Naive thymus-derived CD4-positive, alpha-beta T cell (primary cell): Measurements from ENCODE around the gene CPNE9. TPM values are rescaled to one million over a fixed set of nuclear protein-coding genes. Genes with fewer than 3 reads are reported as not detected.

Experiments
- ATAC-seq: fragments of 150-1000 bp; cut with Tn5 transposase; 2 replicates; pipeline ENCODE4 v1.10.0; 2021; ENCODE audit warnings: mild to moderate bottlenecking, moderate library complexity
- CTCF ChIA-PET: fragments of 350-600 bp; sonication (Branson Sonifier 250); formaldehyde crosslinking; loops from one replicate; lab custom pipeline; 2021; ENCODE audit warnings: antibody characterized with exemption; lab: Charles Lee
- POLR2A ChIA-PET: fragments of 350-600 bp; sonication (Branson Sonifier 250); formaldehyde crosslinking; loops from one replicate; lab custom pipeline; 2021; ENCODE audit warnings: antibody characterized with exemption, inconsistent platforms; lab: Charles Lee
- DNase-seq, 9 donors: peaks; one replicate each; pipeline versions ENCODE4 v3.0.0 to v3.0.0-alpha.2; 2020 to 2022; ENCODE audit warnings: mixed read lengths in 1 of 9
- H3K27ac ChIP-seq: one replicate; pipeline ENCODE4 v1.7.0; 2013; ENCODE audit warnings: mild to moderate bottlenecking, low read depth, low read length, moderate library complexity
- H3K27me3 ChIP-seq, 2 donors: one replicate each; pipeline ENCODE4 v1.7.0; 2013; ENCODE audit warnings: low read length in 2 of 2, mild to moderate bottlenecking in 2 of 2, moderate library complexity in 2 of 2; ENCODE audit not compliant: control insufficient read depth in 2 of 2, insufficient read depth in 2 of 2
- H3K36me3 ChIP-seq, 3 experiments: 1 replicate in 2 of 3; 2 replicates in 1 of 3; pipeline ENCODE4 v1.7.0; 2013; ENCODE audit warnings: low read length in 3 of 3, mild to moderate bottlenecking in 3 of 3, moderate library complexity in 1 of 3; ENCODE audit not compliant: insufficient read depth in 3 of 3, control insufficient read depth in 2 of 3
- H3K4me1 ChIP-seq, 2 donors: one replicate each; pipeline ENCODE4 v1.7.0; 2013; ENCODE audit warnings: low read length in 2 of 2, mild to moderate bottlenecking in 2 of 2, moderate library complexity in 1 of 2; ENCODE audit not compliant: control insufficient read depth in 2 of 2, insufficient read depth in 2 of 2
- H3K4me3 ChIP-seq: 2 replicates; pipeline ENCODE4 v1.7.0; 2013; ENCODE audit warnings: mild to moderate bottlenecking, low read length
- H3K9me3 ChIP-seq, 3 experiments: 1 replicate in 2 of 3; 2 replicates in 1 of 3; pipeline ENCODE4 v1.7.0; 2013; ENCODE audit warnings: low read length in 3 of 3; ENCODE audit not compliant: control insufficient read depth in 2 of 3
- H3K27ac Mint-ChIP-seq, 9 donors: one replicate each; pipeline ENCODE4 v1.8.0; 2020 to 2022; ENCODE audit warnings: mixed read lengths in 9 of 9, mild to moderate bottlenecking in 8 of 9, moderate library complexity in 5 of 9, inconsistent platforms in 2 of 9
- H3K27me3 Mint-ChIP-seq, 5 donors: one replicate each; pipeline ENCODE4 v1.8.0; 2021 to 2022; ENCODE audit warnings: mixed read lengths in 5 of 5, mild to moderate bottlenecking in 1 of 5
- H3K36me3 Mint-ChIP-seq, 5 donors: one replicate each; pipeline ENCODE4 v1.8.0; 2020 to 2022; ENCODE audit warnings: mixed read lengths in 5 of 5, mild to moderate bottlenecking in 3 of 5, inconsistent platforms in 1 of 5
- H3K4me1 Mint-ChIP-seq, 7 donors: one replicate each; pipeline ENCODE4 v1.8.0; 2020 to 2022; ENCODE audit warnings: mixed read lengths in 7 of 7, mild to moderate bottlenecking in 3 of 7, inconsistent platforms in 1 of 7
- H3K4me3 Mint-ChIP-seq, 10 donors: one replicate each; pipeline ENCODE4 v1.8.0; 2020 to 2022; ENCODE audit warnings: mild to moderate bottlenecking in 10 of 10, mixed read lengths in 10 of 10, moderate library complexity in 6 of 10, inconsistent platforms in 2 of 10
- H3K9me3 Mint-ChIP-seq, 11 donors: one replicate each; pipeline ENCODE4 v1.8.0; 2020 to 2022; ENCODE audit warnings: mixed read lengths in 11 of 11, mild to moderate bottlenecking in 4 of 11, inconsistent platforms in 1 of 11, moderate library complexity in 1 of 11
- intact Hi-C, 2 donors: fragments of 100-400 bp; cut with micrococcal nuclease; formaldehyde crosslinking; loops; one replicate each; pipeline ENCODE4 v1.15.1; 2023
- polyA plus RNA-seq, 2 donors: library from polyadenylated mRNA; unstranded; fragments of 300-500 nt; fragmentation: Illumina TruSeq; gene quantifications; one replicate each; pipeline ENCODE4 v1.2.3, GENCODE V29; 2021
- total RNA-seq, 6 experiments: library from RNA in 5 of 6; stranded (reverse) in 5 of 6; gene quantifications; 1 replicate in 5 of 6; 2 replicates in 1 of 6; pipeline ENCODE4 v1.2.3 and lab custom pipeline; 2021 to 2026

Gene CPNE9
- total RNA-seq = 1 to 10 TPM in 1 of 5 experiments, under 1 TPM in 2, not detected in 2; 0.16 to 1.2 (median 0.35) TPM
- polyA plus RNA-seq = under 1 TPM in 1 of 2 donors, not detected in 1; 0.67 TPM
- not detected for total RNA-seq (lab: John Stamatoyannopoulos, UW)

- H3K4me3 Mint-ChIP-seq = peak within 1 kb of the TSS in 9 of 10 donors; percentile 16 to 77 (median 58)
- H3K27ac ChIP-seq = no peak within 1 kb of the TSS
- peaks cover 5 to 21% (median 10%) of the 10 kb centered on the region in 7 donors for H3K4me1 Mint-ChIP-seq
- ChIA-PET POLR2A (no interaction called here), CTCF (no interaction called here)
- H3K27me3 Mint-ChIP-seq = peaks cover 13 to 44% (median 17%) of the 10 kb centered on the region in 5 donors
- peaks cover 0 to 3% (median 0%) of the 10 kb centered on the region in 11 donors for H3K9me3 Mint-ChIP-seq
- H3K9me3 ChIP-seq = no peaks in the 10 kb centered on the region
- H3K4me1 ChIP-seq = peaks cover 7 to 9% of the 10 kb centered on the region in 2 donors
- ATAC-seq = peak; percentile 29
- H3K27ac Mint-ChIP-seq = peak within 1 kb of the TSS in 1 of 9 donors; percentile 32
- peaks cover 0 to 29% (median 5%) of the 10 kb centered on the region in 3 experiments for H3K36me3 ChIP-seq
- H3K36me3 Mint-ChIP-seq = peaks cover 13 to 40% (median 33%) of the 10 kb centered on the region in 5 donors
- H3K4me3 ChIP-seq = no peak within 1 kb of the TSS
- intact Hi-C loops = loop anchor here in 1 of 2 donors (2.0 kb wide), 1 partner anchor 23 kb away; no protein-coding TSS in a partner anchor
- no peak for DNase-seq
- peaks cover 0 to 5% of the 10 kb centered on the region in 2 donors for H3K27me3 ChIP-seq
Measured at GRCh38 chr3:9703736-9704346, at the start of gene CPNE9. Gene CPNE9 (plus strand): TSS chr3:9703833. CDS start chr3:9703997, 164 bp downstream.

GRCh38 chr3:9659849-9660248, 43.8 kb upstream of the CPNE9 start:
- CTCF ChIA-PET = interaction anchor here (0.6 kb wide), 1 partner anchor 1143 kb away, joined by 6 read pairs; no protein-coding TSS in a partner anchor

GRCh38 chr3:9660972-9661371, 42.7 kb upstream of the CPNE9 start:
- Histone ChIP-seq H3K27ac (no peak overlapping the region), H3K4me3 (no peak overlapping the region), H3K9me3 (no peaks in the 10 kb centered on the region), H3K36me3 (peaks cover 14 to 94% (median 38%) of the 10 kb centered on the region in 3 experiments), H3K4me1 (no peaks in the 10 kb centered on the region), H3K27me3 (no peaks in the 10 kb centered on the region)
- Mint-ChIP-seq H3K4me3 (no peak overlapping the region), H3K36me3 (peaks cover 17 to 78% (median 39%) of the 10 kb centered on the region in 5 donors), H3K27ac (no peak overlapping the region), H3K4me1 (peaks cover 6 to 42% (median 25%) of the 10 kb centered on the region in 7 donors), H3K9me3 (peaks cover 0 to 2% (median 0%) of the 10 kb centered on the region in 11 donors), H3K27me3 (no peaks in the 10 kb centered on the region)
- intact Hi-C loops = no loop called here
- no peak for DNase-seq
- POLR2A ChIA-PET = interaction anchor here (0.6 to 1.6 kb wide), 3 partner anchors 11 to 41 kb away, joined by 3 to 7 read pairs (median 5); partner anchors contain the start of gene MTMR14
- CTCF ChIA-PET = no interaction called here
- ATAC-seq = no peak

More at GRCh38 chr3:9659849-9660248, 43.8 kb upstream of the CPNE9 start:
- Mint-ChIP-seq H3K4me3 (no peak overlapping the region), H3K27me3 (no peaks in the 10 kb centered on the region), H3K4me1 (peaks cover 6 to 43% (median 26%) of the 10 kb centered on the region in 7 donors), H3K9me3 (peaks cover 0 to 2% (median 0%) of the 10 kb centered on the region in 11 donors), H3K27ac (peak overlapping the region in 1 of 9 donors; percentile 31), H3K36me3 (peaks cover 17 to 80% (median 40%) of the 10 kb centered on the region in 5 donors)
- Histone ChIP-seq H3K4me1 (no peaks in the 10 kb centered on the region), H3K27ac (no peak overlapping the region), H3K9me3 (no peaks in the 10 kb centered on the region), H3K27me3 (no peaks in the 10 kb centered on the region), H3K4me3 (no peak overlapping the region), H3K36me3 (peaks cover 14 to 94% (median 34%) of the 10 kb centered on the region in 3 experiments)
- ATAC-seq (no peak), DNase-seq (no peak)
- intact Hi-C loops = no loop called here
- POLR2A ChIA-PET = interaction anchor here (0.6 to 1.6 kb wide), 2 partner anchors 8 to 10 kb away, joined by 5 to 7 read pairs; partner anchors contain the start of gene MTMR14

- H3K9me3 Mint-ChIP-seq = peaks cover 0 to 1% (median 0%) of the 10 kb centered on the region in 11 donors
- Histone ChIP-seq H3K27me3 (no peaks in the 10 kb centered on the region), H3K27ac (no peak overlapping the region), H3K4me1 (no peaks in the 10 kb centered on the region), H3K4me3 (no peak overlapping the region), H3K36me3 (peaks cover 21 to 94% (median 46%) of the 10 kb centered on the region in 3 experiments), H3K9me3 (no peaks in the 10 kb centered on the region)
- H3K27me3 Mint-ChIP-seq = no peaks in the 10 kb centered on the region
- ChIA-PET CTCF (no interaction called here), POLR2A (no interaction called here)
- H3K4me1 Mint-ChIP-seq = peaks cover 0 to 13% (median 9%) of the 10 kb centered on the region in 7 donors
- intact Hi-C loops = no loop called here
- H3K27ac Mint-ChIP-seq = no peak overlapping the region
- H3K4me3 Mint-ChIP-seq = no peak overlapping the region
- peaks cover 16 to 72% (median 43%) of the 10 kb centered on the region in 5 donors for H3K36me3 Mint-ChIP-seq
- ATAC-seq (no peak), DNase-seq (no peak)
Measured at GRCh38 chr3:9664119-9664751, 39.4 kb upstream of the CPNE9 start.

- H3K4me1 Mint-ChIP-seq = peaks cover 0 to 12% (median 6%) of the 10 kb centered on the region in 7 donors
- Histone ChIP-seq H3K4me3 (no peak overlapping the region), H3K27me3 (no peaks in the 10 kb centered on the region), H3K36me3 (peaks cover 36 to 97% (median 43%) of the 10 kb centered on the region in 3 experiments), H3K27ac (no peak overlapping the region), H3K9me3 (no peaks in the 10 kb centered on the region), H3K4me1 (no peaks in the 10 kb centered on the region)
- H3K9me3 Mint-ChIP-seq = peaks cover 0 to under 1% (median 0%) of the 10 kb centered on the region in 11 donors
- no peak for DNase-seq
- no peak overlapping the region for H3K27ac Mint-ChIP-seq
- no peak for ATAC-seq
- H3K4me3 Mint-ChIP-seq = no peak overlapping the region
- intact Hi-C loops = no loop called here
- no peaks in the 10 kb centered on the region for H3K27me3 Mint-ChIP-seq
- ChIA-PET POLR2A (no interaction called here), CTCF (interaction anchor here (0.5 to 0.7 kb wide), 2 partner anchors 57 to 766 kb away, joined by 3 to 6 read pairs; no protein-coding TSS in a partner anchor)
- H3K36me3 Mint-ChIP-seq = peaks cover 24 to 72% (median 44%) of the 10 kb centered on the region in 5 donors
Measured at GRCh38 chr3:9666704-9667445, 36.8 kb upstream of the CPNE9 start.

GRCh38 chr3:9669277-9669676, 34.4 kb upstream of the CPNE9 start:
- Mint-ChIP-seq H3K4me1 (peaks cover 0 to 9% (median 0%) of the 10 kb centered on the region in 7 donors), H3K9me3 (peaks cover 0 to 1% (median 0%) of the 10 kb centered on the region in 11 donors), H3K4me3 (no peak overlapping the region), H3K27me3 (no peaks in the 10 kb centered on the region), H3K27ac (peak overlapping the region in 3 of 9 donors; percentile 17 to 53 (median 45)), H3K36me3 (peaks cover 19 to 76% (median 34%) of the 10 kb centered on the region in 5 donors)
- ATAC-seq (no peak), DNase-seq (no peak)
- H3K27ac ChIP-seq = no peak overlapping the region
- ChIA-PET CTCF (interaction anchor here (0.6 kb wide), 1 partner anchor 954 kb away, joined by 3 read pairs; no protein-coding TSS in a partner anchor), POLR2A (no interaction called here)
- H3K36me3 ChIP-seq = peaks cover 28 to 99% (median 61%) of the 10 kb centered on the region in 3 experiments
- H3K9me3 ChIP-seq = no peaks in the 10 kb centered on the region
- H3K27me3 ChIP-seq = no peaks in the 10 kb centered on the region
- intact Hi-C loops = no loop called here
- H3K4me3 ChIP-seq = no peak overlapping the region
- H3K4me1 ChIP-seq = no peaks in the 10 kb centered on the region
